ENCODE data around the gene SLC22A4.

GRCh38 chr5:132303589-132303988 lies 9.4 kb downstream of the SLC22A4 start:
- TF ChIP-seq POLR2A (IDR thresholded peaks at IDR 0.05; ENCODE audit: extremely low read depth, insufficient read length) (no peak), MYC (IDR thresholded peaks at IDR 0.05; ENCODE audit: low read depth, low read length) (no peak)
- TF ChIP-seq, protein P1, sequence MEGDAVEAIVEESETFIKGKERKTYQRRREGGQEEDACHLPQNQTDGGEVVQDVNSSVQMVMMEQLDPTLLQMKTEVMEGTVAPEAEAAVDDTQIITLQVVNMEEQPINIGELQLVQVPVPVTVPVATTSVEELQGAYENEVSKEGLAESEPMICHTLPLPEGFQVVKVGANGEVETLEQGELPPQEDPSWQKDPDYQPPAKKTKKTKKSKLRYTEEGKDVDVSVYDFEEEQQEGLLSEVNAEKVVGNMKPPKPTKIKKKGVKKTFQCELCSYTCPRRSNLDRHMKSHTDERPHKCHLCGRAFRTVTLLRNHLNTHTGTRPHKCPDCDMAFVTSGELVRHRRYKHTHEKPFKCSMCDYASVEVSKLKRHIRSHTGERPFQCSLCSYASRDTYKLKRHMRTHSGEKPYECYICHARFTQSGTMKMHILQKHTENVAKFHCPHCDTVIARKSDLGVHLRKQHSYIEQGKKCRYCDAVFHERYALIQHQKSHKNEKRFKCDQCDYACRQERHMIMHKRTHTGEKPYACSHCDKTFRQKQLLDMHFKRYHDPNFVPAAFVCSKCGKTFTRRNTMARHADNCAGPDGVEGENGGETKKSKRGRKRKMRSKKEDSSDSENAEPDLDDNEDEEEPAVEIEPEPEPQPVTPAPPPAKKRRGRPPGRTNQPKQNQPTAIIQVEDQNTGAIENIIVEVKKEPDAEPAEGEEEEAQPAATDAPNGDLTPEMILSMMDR (IDR thresholded peaks at IDR 0.05; ENCODE audit: low read depth, low read length), result no peak
- TF ChIP-seq, protein P2, sequence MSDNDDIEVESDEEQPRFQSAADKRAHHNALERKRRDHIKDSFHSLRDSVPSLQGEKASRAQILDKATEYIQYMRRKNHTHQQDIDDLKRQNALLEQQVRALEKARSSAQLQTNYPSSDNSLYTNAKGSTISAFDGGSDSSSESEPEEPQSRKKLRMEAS (IDR thresholded peaks at IDR 0.05; ENCODE audit: low read depth, low read length), result no peak

All from NB4 (cell line).